GOT3 (cell line): ENCODE results near the gene MAPKAP1.

ENCODE experiments used
- DNase-seq: peaks from one replicate; lab custom pipeline; 2025; ENCODE audit warnings: mixed read lengths; lab: John Stamatoyannopoulos, UW

Gene MAPKAP1

DNA sequence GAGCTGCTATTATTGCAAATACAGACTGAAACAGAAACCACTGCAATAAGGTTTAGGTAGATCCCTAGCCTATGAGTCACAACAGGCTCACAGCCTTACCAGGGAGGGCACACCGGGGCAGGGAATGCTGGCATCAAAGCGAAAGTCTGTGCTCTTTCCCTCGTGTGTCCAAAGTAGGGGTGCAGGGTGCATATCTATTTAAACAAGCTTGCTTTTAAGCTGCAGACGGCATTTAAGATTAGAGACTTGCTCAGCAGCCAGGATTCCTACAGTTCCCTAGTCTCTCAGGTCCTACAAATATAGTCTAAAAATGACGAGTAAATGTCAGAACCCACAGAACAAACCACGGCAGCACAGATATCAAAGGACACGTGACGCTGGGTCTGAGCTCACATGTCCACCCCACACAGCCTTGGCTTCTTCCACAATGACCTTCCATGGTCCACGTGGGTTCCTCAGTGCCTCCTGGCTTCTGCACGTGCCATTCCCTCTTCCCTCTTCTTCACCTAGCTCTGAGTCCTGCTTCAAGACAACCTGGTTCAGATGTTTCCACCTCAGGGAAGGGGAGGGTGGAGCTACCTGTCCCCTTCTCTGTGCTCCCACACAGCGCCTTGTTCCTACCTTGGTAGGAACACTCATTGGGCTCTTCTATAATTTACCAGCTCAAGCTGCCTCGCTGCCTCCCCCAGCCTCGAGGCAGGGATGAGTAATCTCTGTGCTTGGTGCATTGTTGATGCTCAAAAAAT, 193.2 kb downstream of the MAPKAP1 start:
- no peak for DNase-seq

DNA sequence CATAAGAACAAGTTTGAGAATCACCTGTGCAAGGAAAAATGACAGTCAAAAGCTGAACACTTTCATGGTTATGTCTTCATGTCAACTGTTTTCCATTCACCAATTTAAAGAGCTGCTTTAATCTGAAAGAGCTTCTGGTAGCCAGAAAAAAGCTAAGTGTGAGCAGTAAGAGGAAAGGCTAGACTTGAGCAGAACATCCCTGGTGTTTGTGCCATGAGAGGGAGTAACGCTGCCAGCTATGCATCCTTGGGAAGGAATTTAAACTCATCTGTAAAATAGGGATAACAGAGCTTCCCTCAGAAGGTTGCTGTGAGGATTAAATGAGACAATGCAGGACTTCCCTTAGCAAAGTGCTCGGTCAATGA, 193.7 kb downstream of the MAPKAP1 start:
- DNase-seq = no peak

DNA sequence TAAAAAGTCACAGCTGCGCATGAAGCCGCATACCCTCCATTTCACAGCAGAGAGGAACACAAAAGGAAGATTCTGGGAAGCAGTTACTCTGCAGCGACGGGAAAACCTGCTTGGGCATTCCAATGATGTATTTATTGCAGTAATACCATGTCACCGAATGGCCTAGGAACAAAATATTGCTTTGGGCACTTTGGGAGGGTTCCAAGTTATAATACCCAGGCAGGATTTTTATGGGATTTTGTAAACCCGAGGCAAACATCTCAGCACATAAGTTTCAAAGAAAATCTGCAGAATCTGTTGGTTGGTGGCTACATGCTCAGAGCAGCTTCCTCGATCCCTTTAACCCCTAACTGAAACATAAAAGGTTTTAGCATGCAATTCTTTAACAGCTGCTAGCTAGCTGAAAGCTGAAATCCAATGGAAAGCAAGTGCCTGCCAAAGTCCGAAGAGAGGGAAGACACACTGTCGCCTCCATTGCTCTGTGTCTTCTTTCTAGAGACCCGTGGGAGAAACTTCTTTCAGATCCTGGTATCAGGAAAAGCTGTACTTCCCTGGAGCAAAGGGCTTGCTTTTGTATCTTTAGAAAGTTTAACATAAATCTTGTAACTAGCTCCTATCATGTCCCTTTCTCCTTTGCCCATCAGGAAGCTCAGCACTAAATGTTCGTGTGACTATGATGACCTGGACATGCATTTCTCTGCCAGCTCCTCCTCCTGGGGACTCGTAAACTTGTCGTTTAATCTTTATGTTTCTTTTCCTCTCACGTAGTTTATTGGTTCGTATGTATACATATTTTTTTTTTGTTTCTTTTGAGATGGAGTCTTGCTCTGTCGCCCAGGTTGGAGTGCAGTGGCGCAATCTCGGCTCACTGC, 195.0 kb downstream of the MAPKAP1 start:
- DNase-seq = no peak

DNA sequence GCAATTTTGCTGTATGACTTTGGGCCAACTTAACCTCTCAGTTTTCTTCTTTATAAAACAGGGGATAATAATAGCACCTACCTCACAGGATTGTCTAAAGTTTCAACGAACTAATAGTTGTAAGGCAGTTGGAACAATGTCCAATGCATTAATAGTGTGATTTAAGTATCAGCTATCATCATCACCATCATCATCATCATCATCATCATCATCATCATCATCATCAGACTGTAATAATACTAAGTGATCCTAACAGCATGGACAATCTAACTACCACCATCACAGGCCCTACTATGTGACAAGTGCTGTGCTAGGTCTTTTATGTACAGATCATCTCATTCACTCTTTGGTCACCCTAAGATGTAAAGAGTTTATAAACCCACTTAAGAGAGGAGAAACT, 196.0 kb downstream of the MAPKAP1 start:
- no peak for DNase-seq

DNA sequence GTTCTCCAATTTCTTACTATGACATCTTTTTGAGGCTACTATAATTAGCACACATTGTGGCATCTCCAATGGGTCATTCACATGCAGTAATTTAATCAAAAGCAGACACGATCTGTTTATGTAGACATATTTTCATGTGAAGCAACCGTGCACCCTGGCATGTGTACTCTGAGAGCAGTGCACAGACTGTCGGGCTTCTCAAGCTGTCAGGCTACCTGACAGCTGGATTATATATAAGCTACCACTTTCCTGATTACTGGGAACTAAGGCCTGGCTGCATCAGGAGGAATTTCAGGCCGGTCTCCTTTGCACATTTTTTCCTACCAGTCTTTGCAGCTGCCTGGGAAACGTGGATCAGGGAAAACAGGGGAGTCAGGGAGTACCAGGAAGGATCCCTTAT, 197.5 kb downstream of the MAPKAP1 start:
- DNase-seq = no peak

DNA sequence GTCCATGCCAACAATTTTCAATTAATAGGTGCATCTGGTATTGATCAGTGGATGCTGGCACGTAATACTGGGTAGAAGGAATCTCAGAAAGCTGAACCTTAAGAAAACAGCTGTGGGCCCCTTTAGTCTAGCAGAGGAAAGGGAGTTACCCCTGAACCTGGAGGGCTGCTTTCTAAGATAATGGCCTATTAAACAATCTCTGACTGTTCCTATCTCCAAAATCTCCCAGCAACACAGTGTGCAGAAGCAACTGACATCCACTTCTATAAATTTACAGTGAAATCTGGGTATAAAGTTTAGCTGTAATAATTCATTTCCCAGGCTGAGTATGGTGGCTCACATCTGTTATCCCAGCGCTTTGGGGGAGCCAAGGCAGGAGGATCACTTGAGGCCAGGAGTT, 198.8 kb downstream of the MAPKAP1 start:
- DNase-seq = no peak

DNA sequence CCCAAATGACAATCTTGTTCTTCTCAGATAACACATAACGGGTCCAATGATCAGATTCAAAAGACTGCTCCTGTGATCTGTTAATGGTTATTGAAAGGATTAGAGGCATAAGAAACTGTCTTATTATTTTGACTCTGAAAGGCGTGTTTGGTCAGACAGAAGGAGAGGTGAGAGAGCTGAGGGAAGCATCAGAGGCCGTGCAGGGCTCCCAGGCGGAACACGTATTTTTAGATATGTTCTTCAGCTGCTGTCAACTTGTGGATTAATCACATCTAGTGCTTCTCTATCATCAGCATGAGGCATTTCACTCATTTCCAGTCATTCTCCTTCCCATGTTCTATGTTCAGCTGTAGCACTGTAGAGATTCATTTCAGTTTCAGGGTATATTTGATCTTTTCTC, 199.8 kb downstream of the MAPKAP1 start:
- no peak for DNase-seq

DNA sequence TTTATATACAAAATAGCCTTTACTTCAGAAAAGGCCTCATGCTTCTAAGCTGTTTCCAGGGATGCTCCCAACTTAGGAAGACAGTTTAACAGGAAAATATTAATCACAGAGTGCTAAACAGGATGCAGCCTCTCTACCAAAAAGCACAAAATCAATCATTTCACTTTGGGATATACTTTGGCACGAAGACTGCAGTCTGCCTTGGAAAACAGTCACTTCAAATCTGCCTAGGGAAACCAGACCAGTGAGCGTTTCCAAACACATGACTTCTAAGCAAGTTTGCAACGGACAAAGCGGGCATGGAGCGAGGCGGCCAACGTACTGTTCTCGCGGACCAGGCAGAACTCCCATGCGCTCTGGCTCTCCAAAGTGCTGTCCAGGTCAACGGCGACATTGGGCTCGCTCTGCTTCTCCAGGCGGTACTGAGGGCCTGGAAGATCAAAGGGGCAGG, 201.0 kb downstream of the MAPKAP1 start:
- no peak for DNase-seq

DNA sequence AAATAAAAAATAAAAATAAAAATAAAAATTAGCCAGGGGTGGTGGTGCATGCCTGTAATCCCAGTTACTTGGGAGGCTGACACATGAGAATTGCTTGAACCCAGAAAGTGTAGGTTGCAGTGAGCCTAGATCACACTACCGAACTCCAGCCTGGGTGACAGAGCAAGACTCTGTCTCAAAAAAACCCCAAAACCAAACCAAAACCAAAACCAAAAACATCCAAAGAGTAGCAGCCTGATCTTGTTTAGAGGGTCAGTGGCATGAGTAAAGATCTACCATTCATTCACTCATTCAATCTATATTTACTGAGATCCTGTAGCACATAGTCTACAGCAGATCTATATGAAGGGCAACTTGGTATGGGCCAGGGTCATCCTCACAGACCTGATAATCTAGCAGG, 202.4 kb downstream of the MAPKAP1 start:
- no peak for DNase-seq

DNA sequence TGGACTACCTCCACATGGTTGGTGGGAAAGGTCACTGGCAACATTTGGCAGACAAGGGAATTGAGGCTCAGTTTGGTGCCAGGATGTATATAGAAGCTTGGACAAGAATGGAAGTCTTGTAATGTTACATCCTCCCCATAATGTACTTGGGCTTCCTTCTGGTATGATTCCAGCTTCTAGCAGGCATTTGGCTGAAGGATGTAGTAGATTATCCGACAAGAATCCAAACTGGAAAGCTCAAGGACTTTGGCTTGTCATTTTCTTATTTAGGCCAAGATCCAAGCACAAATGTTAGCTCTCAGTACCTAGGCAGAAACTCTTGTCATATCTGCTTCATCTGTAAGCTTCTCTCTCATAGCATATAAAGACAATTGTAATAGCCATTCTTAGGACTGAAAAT, 209.1 kb downstream of the MAPKAP1 start:
- DNase-seq = no peak

DNA sequence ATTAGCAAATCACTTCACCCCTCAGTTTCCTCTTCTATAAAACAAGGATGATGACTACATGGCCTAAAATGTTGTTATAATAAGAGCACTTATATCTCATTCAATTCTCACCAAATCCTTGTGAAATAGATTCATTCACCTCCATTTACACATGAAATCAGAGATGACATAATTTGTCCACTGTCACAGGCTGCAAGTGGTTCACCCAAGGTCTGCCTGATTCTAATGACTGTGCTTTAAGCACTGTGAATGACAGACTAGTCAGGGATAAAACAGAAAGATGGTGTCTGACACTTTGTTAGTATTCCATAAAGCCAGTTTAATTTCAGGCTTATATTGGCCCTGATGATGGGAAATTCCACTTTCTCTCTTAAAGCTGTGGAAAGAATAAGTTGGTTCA, 209.5 kb downstream of the MAPKAP1 start:
- no peak for DNase-seq

DNA sequence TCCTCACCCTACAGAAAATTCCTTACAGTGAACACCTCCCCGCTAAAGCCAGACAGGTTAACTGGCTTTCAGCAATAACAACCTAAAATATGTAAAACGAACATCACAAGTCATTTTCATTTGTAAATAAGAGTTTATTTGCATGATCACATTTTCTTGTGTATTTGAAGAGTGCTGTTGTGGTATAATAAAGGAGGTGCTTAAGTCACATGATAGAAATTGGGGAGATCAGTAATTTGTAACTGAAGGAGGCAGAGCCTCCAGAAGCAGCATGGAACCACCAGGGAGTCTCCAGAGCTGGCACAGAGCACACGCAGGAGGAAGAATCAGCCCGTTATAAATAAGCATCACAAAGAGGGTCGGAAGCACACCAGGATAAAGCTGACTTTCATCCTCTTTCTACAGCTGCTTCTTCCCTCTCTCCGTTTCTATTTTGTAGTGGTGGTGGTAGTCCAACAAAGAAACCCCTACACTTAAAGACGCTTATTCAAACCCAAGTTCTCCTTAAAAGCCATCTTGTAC, 210.6 kb downstream of the MAPKAP1 start:
- DNase-seq = no peak

DNA sequence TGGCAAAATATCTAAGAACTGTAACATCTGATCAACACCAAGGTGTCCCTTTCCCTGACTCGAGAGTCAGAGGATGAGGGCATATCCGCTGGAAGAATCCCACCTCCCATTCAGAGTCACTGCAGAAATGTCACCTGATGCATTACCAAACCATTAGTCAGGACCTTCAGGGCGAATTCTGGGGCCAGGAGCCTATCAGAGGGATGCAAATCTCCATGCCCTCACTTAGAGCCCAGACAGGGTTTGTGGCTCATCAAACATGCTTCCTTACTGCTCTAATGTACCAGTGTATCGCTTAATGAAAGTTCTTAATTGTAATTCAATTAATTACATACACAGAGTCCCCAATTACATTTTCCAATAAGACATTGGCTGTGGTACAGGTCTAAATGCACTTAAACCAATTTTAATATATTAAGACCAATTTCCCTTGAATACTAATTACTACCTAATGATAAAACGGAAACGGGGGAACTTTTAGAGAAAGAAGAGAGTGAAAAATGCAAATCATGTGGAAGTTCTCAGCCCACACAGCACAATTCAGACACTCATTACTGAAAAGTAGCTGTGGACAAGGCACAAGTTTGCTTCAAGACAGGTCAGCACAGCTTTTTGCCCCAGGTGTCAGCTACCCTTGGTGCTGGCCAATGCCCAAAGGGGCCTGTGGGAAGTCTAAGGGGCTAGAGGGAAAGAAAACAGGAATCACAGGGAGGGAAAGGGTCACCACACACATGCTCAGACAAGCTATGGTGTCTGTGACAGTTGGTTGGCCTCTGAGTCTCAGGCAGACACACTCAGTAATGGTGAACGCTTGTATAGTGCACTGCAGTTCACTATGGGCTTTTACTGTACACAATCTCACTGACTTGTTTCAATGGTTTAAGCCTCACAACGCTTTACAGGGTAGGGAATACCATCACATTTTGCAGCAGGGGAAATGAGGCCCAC, 211.6 kb downstream of the MAPKAP1 start:
- no peak for DNase-seq

DNA sequence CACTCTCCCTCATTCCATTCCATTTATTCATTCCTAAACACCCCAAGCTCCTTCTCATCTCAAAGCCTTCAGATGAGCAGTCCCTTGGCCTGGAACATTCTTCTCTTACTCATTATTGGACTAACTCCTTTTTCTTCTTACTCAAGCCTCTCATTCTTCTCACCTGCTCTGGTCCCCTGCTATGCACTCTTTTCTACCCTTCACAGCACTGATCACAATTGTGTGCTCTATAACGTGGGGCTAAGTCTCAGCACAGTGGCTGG, 212.4 kb downstream of the MAPKAP1 start:
- DNase-seq = no peak

DNA sequence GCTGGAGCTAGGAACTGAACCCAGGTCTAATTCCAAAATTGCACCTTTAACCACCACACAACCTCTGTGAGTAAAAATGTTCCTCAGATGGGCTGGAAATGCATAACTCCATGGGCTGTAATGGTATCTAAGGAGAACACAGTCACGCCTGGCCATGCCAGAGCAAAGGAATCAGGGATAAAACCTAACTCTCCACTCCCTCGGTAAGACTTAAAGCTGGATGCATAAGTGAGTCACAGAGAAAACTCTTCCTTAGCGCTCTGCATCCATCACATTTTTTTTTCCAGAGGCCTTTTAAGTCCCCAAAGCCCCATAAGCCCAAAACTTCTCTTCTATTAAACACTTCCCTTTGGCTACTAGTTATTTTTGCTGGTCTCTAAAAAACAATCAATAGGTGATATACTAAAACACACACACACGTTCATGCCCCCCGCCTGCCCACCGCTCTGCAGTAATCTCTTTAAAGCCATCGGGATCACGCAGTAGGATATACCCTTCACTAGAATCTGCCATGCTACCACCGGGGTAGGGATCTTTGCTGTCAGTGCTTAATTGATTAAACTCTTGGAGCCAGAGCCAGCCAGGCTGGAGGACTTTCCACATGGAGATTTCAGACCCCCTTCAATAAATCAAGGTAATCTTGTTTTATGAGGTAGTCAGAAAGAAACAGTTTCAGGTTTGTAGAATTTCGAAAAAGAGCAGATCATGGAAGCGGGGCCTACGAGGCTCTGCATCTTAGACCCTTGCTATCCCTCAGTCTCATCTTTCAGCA, 212.9 kb downstream of the MAPKAP1 start:
- DNase-seq = no peak

DNA sequence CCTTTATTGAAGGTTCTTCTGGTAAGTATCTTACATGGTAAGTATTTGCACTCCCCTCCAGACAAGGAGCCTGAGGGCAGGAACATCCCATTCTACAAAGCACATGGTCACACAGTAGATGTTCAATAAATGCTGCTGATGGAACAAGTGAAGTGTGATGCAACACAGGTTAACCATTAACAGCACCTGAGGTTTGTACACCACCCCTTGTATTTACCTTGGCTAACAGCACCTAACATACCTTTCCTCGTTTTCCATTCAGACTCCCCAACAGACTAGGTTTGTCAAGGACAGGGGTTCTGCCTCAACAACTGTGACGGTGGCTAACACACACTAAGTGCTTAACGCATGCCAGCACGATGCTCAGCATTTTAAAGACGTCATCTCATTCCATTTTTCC, 213.6 kb downstream of the MAPKAP1 start:
- DNase-seq = no peak

DNA sequence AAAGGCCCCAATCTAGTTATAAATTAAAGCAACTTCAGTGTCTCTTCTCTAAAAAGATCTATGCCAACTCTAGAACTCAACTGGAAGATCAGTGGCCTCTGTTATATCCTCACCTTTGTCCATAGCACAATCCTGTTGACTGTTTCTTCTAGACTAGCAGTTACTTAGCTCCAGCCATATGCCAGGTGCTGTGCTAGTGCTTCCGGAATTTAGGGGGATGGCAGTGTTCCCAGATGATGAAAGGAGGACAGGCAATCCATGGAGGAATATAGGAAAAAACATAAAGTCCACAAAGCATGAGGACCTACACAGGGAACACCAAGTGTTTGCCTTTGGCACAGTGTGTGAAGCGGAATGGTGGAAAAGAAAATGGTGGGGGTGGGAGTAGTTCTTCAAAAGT, 214.3 kb downstream of the MAPKAP1 start:
- no peak for DNase-seq

DNA sequence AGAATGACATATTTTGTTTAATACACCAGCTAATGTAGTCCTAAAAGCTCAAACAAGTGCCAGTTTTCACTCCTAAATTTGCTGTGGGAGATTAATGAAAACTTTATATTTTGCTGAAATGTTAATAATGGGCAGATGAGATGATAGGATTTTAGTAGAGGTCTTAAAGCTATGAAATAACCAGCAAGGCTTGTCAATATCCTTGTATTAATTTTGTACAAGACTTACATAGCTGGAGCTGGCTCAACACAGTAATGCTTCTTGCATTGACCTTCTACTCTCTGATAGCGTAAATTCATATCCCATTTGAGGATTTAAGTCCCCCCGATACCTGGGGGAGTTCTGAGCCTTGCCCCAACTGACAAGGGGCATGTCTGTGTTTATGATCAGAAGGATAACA, 219.2 kb downstream of the MAPKAP1 start:
- DNase-seq = no peak

DNA sequence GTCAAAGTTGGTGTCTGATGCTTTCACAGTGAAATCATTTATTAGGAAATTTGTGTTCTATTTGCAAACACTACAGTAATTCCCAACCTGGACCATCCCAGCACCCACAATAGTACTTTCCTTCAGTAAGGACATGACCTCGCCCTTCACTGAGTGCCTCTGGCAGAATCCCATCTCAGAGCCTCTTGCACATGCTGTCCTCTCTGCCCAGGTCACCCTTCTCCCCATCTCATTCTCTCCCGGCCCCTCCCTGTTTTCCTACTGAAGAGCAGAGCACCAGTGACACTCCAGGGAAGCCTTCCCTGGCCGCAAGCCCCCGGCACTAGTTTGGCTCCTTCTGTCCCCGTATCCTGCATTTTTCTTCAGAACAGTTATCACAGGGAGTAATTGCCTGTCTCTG, 220.4 kb downstream of the MAPKAP1 start:
- DNase-seq = no peak

DNA sequence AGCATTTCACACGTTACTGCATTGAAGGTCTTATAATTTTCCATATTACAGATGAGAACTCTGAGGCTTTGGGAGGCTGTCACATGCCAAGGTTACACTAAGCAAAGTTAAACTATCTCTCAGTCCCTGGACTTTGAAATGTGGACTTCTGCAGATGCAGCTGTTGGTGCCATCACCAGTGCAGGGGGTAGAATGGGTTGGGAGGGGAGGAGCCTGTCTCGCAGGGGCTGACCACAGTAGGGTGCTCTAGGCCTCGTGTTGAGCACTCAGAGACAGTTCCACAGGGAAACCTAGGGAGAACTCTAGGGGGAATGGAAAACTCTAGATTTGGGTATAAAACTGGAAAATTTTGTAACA, 220.9 kb downstream of the MAPKAP1 start:
- no peak for DNase-seq

DNA sequence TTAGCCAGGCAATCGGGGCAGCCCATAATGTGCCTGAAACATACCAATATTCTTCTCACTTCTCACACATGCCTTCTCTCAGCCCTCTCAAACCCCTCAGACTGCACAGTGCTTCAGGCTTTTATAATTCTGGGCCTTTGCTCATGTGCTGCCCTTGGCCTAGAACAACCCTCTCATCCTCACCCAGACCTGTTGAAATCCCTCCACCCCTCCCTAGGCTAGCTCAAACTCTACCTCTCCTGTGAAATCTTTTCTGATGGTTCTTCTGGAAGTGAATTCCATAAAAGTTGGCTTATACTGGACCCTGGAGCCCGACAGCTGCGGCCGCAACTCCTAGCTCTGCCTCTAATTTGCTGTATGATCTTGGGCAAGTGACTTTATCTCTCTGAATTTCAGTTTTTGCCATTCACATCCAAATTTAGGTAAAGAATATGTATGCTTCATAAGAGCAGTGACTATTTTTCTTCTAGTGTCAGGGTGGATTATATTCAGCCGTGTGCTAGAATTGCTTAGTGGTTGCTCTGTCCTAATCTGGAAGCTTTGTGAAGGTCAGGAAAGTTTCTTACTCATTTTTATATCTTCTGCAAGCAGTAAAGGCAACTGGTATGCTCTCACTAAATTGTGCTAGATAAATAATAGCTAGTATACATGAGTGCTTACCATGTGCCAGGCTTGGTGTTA, 221.4 kb downstream of the MAPKAP1 start:
- DNase-seq = no peak
